Prostate gland (tissue), 2 donors: ENCODE results near the gene ZNF493.

Experiments used
- CTCF ChIP-seq, 4 experiments: fragments of 200-600 bp in 2 of 4; fragments of 450-650 bp in 2 of 4; sonication (generic) in 2 of 4; IDR thresholded peaks; 1 replicate in 3 of 4; 2 replicates in 1 of 4; pipeline ENCODE4 v1.5.1; 2016 to 2019; ENCODE audit warnings: antibody characterized with exemption in 4 of 4, mild to moderate bottlenecking in 2 of 4, moderate library complexity in 2 of 4
- POLR2A ChIP-seq: fragments of 450-650 bp; IDR thresholded peaks from one replicate; pipeline ENCODE4 v1.6.1; 2016; ENCODE audit warnings: antibody characterized with exemption, mild to moderate bottlenecking

- TF ChIP-seq POLR2A (no peak), CTCF (IDR thresholded peaks at IDR 0.05) (no peak)
Observed at GRCh38 chr19:21410166-21410565, 13.2 kb downstream of the ZNF493 start.
